ENCODE results near the gene SLC13A3. TPM values are rescaled to one million over a fixed set of nuclear protein-coding genes. Genes with fewer than 3 reads are reported as not detected.
A peak's percentile ranks its signal among the peaks of the same experiment; 100 is the strongest.
"Not testable (repeated sequence)": the region's sequence is repeated elsewhere in the genome, so short reads cannot be mapped to it uniquely, and the experiment has no call there.

The SLC13A3 gene
- total RNA-seq, 2 experiments from 2014 or later, result 0.19 TPM; not detected in 1

- H3K9me3 Mint-ChIP-seq (ENCODE audit: low read depth); ATAC-seq; H3K36me3 Mint-ChIP-seq; H3K4me3 Mint-ChIP-seq; H3K27me3 Mint-ChIP-seq; H3K27ac Mint-ChIP-seq: not testable (repeated sequence)
- DNase-seq, result peak; percentile 9
- CTCF ChIA-PET, result interaction anchor here (0.7 to 1.4 kb wide), 2 partner anchors 140 to 155 kb away, joined by 3 read pairs; no protein-coding TSS in a partner anchor
- H3K4me1 Mint-ChIP-seq, result peaks cover 12% of the 10 kb centered on the region
Observed at GRCh38 chr20:46676649-46677316, 25.5 kb upstream of the SLC13A3 start.

DNA sequence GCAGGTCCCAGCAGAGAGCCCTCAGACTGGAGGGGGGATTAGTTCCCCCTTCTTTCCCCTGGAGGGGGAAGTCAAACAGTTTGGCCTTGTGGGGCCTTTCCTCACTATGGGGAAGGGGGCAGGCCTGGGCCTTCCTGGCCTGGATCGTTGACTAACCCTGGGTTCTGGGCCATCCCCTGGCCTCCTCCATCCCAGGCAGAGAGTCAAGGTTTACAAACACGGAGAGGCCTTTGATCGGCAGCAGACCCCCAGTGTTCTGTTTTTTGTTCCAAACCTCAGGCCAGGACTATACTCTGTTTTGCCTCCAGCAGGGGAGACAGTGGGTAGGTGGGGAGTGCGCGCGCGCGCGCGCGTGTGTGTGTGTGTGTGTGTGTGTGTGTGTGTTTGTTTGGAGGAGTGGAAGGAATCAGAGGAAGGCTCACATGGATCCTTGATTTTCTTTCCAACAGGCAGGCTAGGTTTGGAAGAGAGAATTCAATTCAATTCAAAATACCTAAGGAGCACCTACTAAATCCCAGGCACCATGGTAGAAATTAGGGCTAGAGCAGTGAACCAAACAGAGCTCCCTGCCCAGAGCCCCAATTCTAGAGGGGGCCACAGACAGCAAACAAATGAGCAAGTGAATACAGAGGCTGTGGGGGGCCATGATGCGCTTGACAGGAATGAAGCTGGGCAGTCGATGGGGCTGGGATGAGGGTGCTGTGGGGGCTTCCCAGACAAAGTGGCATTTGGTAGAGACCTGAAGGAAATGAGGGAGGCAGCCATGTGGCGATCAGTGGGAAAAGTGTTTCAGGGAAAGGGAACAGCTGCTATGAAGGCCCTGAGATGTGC is 23.2 kb upstream of the SLC13A3 start:
- no peak for ATAC-seq
- peak; percentile 23 for DNase-seq
- Mint-ChIP-seq H3K27me3 (peaks cover 3% of the 10 kb centered on the region), H3K27ac (no peak overlapping the region), H3K9me3 (ENCODE audit: low read depth) (peaks cover 5% of the 10 kb centered on the region), H3K36me3 (no peaks in the 10 kb centered on the region), H3K4me3 (no peak overlapping the region), H3K4me1 (no peaks in the 10 kb centered on the region)
- CTCF ChIA-PET, result no interaction called here

DNA sequence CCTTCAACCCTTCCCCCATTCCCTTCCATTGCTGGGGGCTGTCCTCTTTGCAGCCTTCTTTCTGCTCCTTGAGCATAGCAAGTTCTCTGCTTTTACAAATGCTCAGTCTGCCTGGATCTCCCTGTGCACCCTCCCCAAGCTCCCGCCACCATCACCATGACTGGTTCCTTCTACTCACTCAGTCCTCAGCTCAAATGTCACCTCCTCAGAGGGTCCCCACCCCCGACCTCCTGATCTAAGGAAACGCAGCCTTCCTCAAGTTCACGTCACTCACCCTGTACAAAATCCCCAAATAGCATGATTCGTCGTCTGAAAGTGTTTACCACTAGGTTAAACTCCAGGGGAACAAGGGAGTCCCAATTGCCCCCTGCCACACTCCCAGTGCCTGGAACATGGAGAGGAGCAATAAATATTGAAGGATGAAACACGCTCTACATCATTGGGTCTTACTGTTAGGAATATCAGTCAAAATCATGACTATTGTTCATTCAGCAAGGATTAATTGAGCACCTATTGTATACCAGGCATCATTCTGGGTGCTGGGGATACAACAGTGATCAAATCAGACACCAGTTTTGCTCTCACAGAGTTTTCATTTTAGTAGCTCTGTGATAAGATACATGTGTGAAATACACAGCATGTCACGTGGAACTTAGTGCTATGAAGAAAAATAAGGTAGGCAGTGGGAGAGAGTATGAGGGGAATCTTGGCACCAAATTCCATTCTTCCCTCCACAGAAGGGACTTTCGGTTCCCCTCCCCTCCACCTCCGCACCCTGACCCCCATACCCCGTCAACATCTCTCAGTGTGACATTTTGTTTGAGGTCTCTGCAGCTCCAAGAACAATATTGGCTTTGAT is 22.4 kb upstream of the SLC13A3 start:
- no peak overlapping the region for H3K4me3 Mint-ChIP-seq
- H3K9me3 Mint-ChIP-seq (ENCODE audit: low read depth), result peaks cover 5% of the 10 kb centered on the region
- no peak overlapping the region for H3K27ac Mint-ChIP-seq
- no peak for ATAC-seq
- no peaks in the 10 kb centered on the region for H3K36me3 Mint-ChIP-seq
- CTCF ChIA-PET, result no interaction called here
- peaks cover 3% of the 10 kb centered on the region for H3K27me3 Mint-ChIP-seq
- no peaks in the 10 kb centered on the region for H3K4me1 Mint-ChIP-seq
- DNase-seq, result peak; percentile 28

- peaks cover 5% of the 10 kb centered on the region for H3K9me3 Mint-ChIP-seq (ENCODE audit: low read depth)
Observed at GRCh38 chr20:46672543-46673148, 21.4 kb upstream of the SLC13A3 start.

DNA sequence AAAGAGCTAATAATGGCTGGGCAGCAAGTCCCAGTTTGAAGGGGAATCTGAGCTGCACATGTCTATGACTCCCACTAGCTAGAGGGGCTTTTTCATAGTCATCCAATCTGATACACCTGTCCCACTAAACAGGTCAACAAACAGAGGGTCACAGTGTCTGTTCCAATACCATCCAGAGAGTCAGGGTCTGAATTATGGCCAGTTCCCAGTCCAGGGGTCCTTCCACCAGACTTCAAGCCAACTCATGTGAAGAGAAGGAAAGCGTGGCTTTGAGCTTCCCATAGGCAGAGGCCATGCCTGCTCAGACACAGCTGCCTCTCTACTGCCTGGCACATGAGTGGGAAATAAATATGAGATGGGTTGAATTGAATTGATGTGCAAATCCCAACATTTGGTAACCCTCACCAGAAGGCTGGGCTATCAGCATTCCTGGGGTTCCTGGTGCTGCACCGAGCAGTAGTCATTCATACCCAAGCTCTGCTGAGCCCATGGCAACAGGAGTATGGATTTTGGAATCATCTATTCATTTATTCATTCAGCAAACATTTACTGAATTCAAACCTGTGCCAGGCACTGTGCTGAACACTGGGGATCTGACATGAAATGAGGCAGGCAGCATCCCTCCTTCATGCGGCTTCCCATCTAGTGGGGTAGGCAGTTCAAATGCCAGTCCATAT is 20.7 kb upstream of the SLC13A3 start:
- ATAC-seq (no peak), DNase-seq (peak; percentile 23)
- no peaks in the 10 kb centered on the region for H3K4me1 Mint-ChIP-seq
- peaks cover 5% of the 10 kb centered on the region for H3K9me3 Mint-ChIP-seq (ENCODE audit: low read depth)
- no peak overlapping the region for H3K27ac Mint-ChIP-seq
- CTCF ChIA-PET, result interaction anchor here (1.2 to 2.1 kb wide), 2 partner anchors 9 to 110 kb away, joined by 3 to 5 read pairs; no protein-coding TSS in a partner anchor
- peaks cover 3% of the 10 kb centered on the region for H3K27me3 Mint-ChIP-seq
- no peaks in the 10 kb centered on the region for H3K36me3 Mint-ChIP-seq
- no peak overlapping the region for H3K4me3 Mint-ChIP-seq

More at GRCh38 chr20:46672543-46673148, 21.4 kb upstream of the SLC13A3 start:
- no peak for ATAC-seq
- no peak overlapping the region for H3K4me3 Mint-ChIP-seq
- DNase-seq, result peak; percentile 34
- CTCF ChIA-PET, result interaction anchor here (0.6 to 2.1 kb wide), 3 partner anchors 8 to 205 kb away, joined by 3 to 5 read pairs (median 3); no protein-coding TSS in a partner anchor
- H3K4me1 Mint-ChIP-seq, result no peaks in the 10 kb centered on the region
- no peak overlapping the region for H3K27ac Mint-ChIP-seq
- peaks cover 3% of the 10 kb centered on the region for H3K27me3 Mint-ChIP-seq
- no peaks in the 10 kb centered on the region for H3K36me3 Mint-ChIP-seq

- peaks cover 3% of the 10 kb centered on the region for H3K27me3 Mint-ChIP-seq
- H3K4me3 Mint-ChIP-seq, result no peak overlapping the region
- no peak overlapping the region for H3K27ac Mint-ChIP-seq
- DNase-seq (peak; percentile 5), ATAC-seq (no peak)
- H3K36me3 Mint-ChIP-seq, result no peaks in the 10 kb centered on the region
- CTCF ChIA-PET, result interaction anchor here (1.2 to 2.1 kb wide), 2 partner anchors 10 to 109 kb away, joined by 3 to 5 read pairs; no protein-coding TSS in a partner anchor
- H3K9me3 Mint-ChIP-seq (ENCODE audit: low read depth), result peaks cover 5% of the 10 kb centered on the region
- H3K4me1 Mint-ChIP-seq, result no peaks in the 10 kb centered on the region
Observed at GRCh38 chr20:46670585-46671584, 19.6 kb upstream of the SLC13A3 start.

GRCh38 chr20:46670228-46670584 is 18.9 kb upstream of the SLC13A3 start:
- no peak for ATAC-seq
- Mint-ChIP-seq H3K4me1 (no peaks in the 10 kb centered on the region), H3K4me3 (no peak overlapping the region), H3K27ac (no peak overlapping the region), H3K36me3 (no peaks in the 10 kb centered on the region), H3K27me3 (peaks cover 3% of the 10 kb centered on the region), H3K9me3 (ENCODE audit: low read depth) (peaks cover 5% of the 10 kb centered on the region)
- CTCF ChIA-PET, result no interaction called here
- no peak for DNase-seq

GRCh38 chr20:46666818-46667515 is 15.7 kb upstream of the SLC13A3 start:
- no peaks in the 10 kb centered on the region for H3K36me3 Mint-ChIP-seq
- DNase-seq (no peak), ATAC-seq (no peak)
- H3K4me1 Mint-ChIP-seq, result no peaks in the 10 kb centered on the region
- CTCF ChIA-PET, result no interaction called here
- no peaks in the 10 kb centered on the region for H3K27me3 Mint-ChIP-seq
- no peak overlapping the region for H3K27ac Mint-ChIP-seq
- peaks cover 5% of the 10 kb centered on the region for H3K9me3 Mint-ChIP-seq (ENCODE audit: low read depth)
- H3K4me3 Mint-ChIP-seq, result no peak overlapping the region

GRCh38 chr20:46666306-46666705 is 15.0 kb upstream of the SLC13A3 start:
- CTCF ChIA-PET, result no interaction called here
- no peak for DNase-seq
- peaks cover 5% of the 10 kb centered on the region for H3K9me3 Mint-ChIP-seq (ENCODE audit: low read depth)
- H3K4me3 Mint-ChIP-seq, result no peak overlapping the region
- H3K36me3 Mint-ChIP-seq, result no peaks in the 10 kb centered on the region
- ATAC-seq, result no peak
- H3K27ac Mint-ChIP-seq, result no peak overlapping the region
- no peaks in the 10 kb centered on the region for H3K4me1 Mint-ChIP-seq
- no peaks in the 10 kb centered on the region for H3K27me3 Mint-ChIP-seq

- DNase-seq, result no peak
- no peak for ATAC-seq
- Mint-ChIP-seq H3K36me3 (no peaks in the 10 kb centered on the region), H3K27me3 (peaks cover 2% of the 10 kb centered on the region), H3K27ac (no peak overlapping the region), H3K9me3 (ENCODE audit: low read depth) (peaks cover 2% of the 10 kb centered on the region), H3K4me1 (no peaks in the 10 kb centered on the region), H3K4me3 (no peak overlapping the region)
- CTCF ChIA-PET, result no interaction called here
Observed at GRCh38 chr20:46665602-46666001, 14.3 kb upstream of the SLC13A3 start.

DNA sequence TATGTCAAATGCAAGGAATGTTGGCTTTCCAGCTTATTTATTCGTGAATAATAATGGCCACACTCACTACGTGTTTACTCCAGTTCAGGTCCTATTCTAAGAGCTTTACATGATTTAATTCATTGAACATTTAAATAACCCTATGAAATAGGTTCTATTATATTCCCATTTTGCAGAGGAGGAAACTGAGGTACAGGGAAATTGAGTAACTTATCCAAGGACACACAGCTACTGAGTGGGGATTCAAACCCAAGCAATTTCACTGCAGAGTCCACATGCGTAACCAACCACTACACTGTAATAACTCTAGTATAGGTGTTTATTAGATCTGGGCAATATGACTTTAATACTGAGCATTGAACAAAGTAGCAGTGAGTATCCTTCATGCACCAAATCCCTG is 12.3 kb upstream of the SLC13A3 start:
- H3K4me3 Mint-ChIP-seq, result no peak overlapping the region
- H3K36me3 Mint-ChIP-seq, result no peaks in the 10 kb centered on the region
- no peak overlapping the region for H3K27ac Mint-ChIP-seq
- peaks cover 3% of the 10 kb centered on the region for H3K9me3 Mint-ChIP-seq (ENCODE audit: low read depth)
- DNase-seq (no peak), ATAC-seq (no peak)
- H3K4me1 Mint-ChIP-seq, result no peaks in the 10 kb centered on the region
- CTCF ChIA-PET, result interaction anchor here (1.0 to 1.3 kb wide), 3 partner anchors 16 to 119 kb away, joined by 3 read pairs; no protein-coding TSS in a partner anchor
- H3K27me3 Mint-ChIP-seq, result peaks cover 9% of the 10 kb centered on the region
